ENCODE results near the gene CCSAP.

DNA sequence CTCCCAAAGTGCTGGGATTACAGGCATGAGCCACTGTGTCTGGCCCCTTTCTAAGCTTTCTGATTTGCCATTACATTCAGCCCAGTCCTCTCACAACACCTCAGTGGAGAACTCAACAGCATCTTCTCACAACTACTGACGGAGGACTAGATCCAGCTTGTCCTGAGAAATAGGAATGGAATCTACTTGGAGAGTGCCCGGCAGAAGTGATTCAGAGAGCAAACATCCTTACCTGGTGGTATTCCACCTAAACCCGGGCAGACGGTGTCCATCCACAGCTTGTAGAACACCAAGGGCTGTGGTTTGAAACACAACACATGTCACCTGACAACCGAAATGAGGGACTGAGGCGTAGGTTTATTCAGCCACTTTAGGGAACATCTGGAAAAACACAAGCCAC, 28.8 kb upstream of the CCSAP start:
- TF ChIP-seq POLR2A (IDR thresholded peaks at IDR 0.05) (no peak), CTCF (IDR thresholded peaks at IDR 0.05) (no peak), POLR2AphosphoS5 (IDR thresholded peaks at IDR 0.05; ENCODE audit: insufficient read depth in 1 of 2, low read depth in 1 of 2) (no peak)
